T-helper 1 cell treated with Interleukin-12 subunit alpha and Interleukin-12 subunit beta and Interleukin-4 antibody, amounts not matched to agents 30 ng/mL and 1 ng/mL, for 36 hours (primary cell): ENCODE data around the gene SSRP1. TPM values are rescaled to one million over a fixed set of nuclear protein-coding genes. Genes with fewer than 3 reads are reported as not detected.

Experiments
- intact Hi-C: fragments of 100-400 bp; cut with micrococcal nuclease; formaldehyde crosslinking; loops from one replicate; pipeline ENCODE4 v1.15.1; 2024
- total RNA-seq: library from RNA; stranded (reverse); gene quantifications from 2 replicates; pipeline ENCODE4 v1.2.3, GENCODE V29; 2022

The SSRP1 gene
- total RNA-seq, 1 donor from 2014 or later: 152 TPM

DNA sequence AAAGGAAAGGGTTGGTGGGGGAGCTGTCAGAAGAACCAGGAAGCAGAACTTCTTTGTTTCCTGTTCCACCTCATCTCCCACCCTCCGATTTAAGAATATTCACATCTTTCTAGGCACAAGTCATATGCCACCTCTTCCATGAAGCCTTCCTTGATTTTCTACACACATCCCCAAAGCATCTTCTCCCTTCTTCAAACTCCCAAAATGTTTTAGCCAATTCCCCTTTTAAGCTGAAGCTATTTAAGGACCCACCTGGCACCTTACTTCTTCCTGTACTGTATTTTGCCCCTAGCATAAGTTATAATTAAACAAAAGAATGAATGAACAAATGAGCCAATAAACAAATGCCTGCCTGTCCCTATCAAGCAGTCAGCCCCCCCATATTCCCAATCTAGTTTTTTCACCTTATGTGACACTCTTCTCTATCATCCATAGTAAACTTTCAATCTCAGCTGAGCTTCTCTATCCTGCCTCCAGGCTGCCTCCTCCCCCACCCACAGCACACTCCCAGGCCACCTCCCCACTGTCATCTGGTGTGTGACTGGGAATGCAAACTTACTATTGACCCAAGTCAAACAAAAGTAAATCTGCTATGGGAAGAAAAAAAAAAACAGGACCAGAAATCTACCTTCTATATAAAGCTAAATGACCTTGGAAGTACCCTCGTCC lies 14.8 kb downstream of the SSRP1 start:
- intact Hi-C loops: loop anchor here (10.0 kb wide), 1 partner anchor 1204 kb away; no protein-coding TSS in a partner anchor

DNA sequence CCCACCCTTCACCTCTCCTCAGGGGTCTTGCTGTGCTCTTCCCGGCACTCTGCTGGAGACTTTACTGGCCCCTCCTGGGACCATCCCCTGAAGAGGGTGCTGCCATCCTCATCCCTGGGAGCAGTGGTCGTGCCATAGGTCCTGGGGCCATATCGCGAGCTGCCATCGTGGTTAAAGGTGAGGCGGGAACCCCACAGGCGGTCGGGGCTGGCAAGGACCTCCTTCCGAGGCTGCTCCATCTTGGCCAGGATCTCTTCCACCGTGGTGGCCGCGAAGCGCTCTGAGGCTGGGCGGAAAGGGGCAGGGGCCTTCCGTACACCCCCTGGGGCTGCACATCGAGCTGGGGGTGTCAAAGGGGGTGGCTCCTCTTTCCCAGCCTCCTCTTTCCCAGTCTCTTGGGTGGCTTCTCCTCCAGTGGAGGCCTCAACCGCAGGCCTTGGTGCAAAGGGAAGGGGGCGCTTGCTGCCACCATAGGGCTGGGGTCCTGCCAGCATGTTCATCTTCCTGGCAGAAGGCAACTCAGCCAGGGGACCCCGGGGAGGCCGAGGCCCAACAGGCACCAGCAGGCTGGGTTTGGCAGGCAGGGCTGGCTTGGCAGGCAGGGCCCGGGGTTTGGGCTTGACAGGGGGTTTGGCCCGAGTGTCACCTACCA lies 15.5 kb downstream of the SSRP1 start:
- intact Hi-C loops: loop anchor here (10.0 kb wide), 1 partner anchor 1205 kb away; no protein-coding TSS in a partner anchor

DNA sequence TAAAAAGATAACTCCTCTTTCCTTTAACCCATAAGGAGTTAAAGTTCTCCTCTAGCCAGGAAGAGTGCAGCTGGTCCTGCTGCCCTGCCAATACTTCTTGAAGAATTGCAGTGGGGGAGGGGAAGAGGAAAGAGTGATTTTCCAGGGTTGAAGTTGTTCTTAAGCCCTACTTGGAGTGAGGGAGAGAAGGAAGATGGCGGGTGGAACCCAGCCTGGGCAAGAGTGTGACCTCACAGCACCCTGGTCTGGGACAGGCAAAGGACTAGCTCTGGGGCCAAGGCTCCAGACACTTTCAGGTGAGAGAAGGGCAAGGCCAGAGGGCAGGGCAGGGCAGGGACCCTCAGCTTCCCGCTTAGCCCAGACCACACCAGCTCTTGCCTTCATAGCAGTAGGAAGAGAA lies 17.5 kb downstream of the SSRP1 start:
- intact Hi-C loops: no loop called here

DNA sequence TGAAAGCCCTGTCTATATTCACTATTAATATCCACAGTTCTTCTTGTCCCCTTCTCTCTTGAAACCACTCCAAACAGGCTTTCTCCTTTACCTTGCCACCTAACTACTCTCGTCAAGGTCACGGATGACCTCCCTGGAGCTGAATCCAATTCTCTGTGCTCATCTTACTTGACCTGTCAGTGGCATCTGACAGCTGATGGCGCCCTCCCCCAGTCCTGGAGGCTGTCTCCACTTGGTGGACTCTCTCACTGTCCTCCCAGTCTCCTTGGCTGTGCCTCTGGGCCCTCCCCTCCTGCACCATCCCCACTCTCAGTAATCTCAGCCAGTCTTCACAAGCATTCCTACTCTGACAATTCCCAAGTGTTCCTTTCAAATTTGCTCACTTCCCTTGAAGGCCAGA lies 19.7 kb downstream of the SSRP1 start:
- intact Hi-C loops: no loop called here

DNA sequence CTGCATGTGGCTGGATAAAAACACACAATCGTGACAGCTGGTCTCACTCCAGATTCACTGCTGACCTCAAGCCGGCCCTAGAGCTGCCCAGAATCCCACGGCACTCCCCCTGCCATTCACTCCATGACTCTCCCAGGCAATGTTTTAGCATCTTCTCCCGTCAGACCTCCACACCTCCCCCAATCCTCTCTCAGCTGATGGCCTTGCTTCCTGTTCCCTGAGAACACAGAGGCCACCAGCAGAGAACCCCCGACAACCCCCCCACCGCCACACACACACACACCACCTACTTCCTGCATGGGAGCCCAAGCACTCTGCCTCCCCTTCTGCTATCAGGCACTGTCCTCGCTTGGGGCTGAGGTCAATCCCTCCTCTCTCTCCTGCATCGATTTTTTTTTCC lies 20.2 kb downstream of the SSRP1 start:
- intact Hi-C loops: no loop called here

DNA sequence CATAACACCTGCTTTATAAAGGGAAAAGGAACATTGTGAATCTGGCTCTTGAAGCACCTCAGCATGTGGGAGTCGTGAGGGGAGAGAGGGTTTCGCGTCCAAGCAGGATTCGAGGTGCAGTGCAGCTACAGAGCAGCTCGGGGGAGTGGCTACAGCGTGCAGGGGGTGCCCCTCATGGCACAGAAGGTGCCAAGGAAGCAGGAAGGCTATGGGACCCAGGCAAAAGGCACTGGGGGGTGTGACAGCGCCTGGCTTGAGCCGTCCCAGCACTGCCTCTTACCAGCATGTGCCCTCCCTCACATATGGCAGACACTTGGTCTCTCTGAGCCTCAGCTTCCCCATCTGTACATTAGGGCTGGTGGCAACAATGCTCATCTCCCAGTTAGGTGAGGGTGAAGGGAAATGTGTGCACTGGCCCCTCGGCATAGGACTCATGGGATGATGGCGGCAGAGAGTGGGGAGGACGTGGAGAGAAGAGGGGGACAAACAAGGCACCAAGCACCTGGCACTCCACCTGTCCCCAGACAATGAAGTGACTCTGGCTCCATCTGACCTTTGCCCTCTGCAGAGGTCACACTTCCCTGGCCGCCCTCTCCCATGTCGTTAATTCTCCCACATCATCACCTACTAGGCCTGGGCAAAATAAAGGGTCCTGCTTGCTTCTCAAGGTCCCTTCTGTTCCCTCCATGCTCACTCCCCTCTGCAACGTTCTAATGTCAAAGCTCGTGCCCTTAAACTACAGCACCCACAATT lies 21.3 kb downstream of the SSRP1 start:
- intact Hi-C loops: no loop called here

DNA sequence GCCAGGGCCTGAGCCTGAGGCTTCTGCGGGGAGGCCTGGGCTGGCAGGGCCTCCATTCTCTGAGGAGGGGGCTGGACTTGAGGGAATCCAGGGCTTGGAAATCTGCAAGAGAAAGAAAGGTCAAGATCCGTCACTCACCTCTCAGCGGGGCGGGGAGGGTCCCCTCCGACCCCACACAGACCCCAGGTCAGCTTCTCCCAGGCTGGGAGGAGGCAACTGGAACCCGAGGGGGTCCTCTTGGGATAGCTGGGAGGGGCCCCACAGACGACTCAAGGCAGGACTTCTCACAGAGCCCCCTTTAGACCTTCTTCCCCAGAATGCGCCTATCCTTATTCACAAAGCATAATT lies 21.9 kb downstream of the SSRP1 start:
- intact Hi-C loops: no loop called here

DNA sequence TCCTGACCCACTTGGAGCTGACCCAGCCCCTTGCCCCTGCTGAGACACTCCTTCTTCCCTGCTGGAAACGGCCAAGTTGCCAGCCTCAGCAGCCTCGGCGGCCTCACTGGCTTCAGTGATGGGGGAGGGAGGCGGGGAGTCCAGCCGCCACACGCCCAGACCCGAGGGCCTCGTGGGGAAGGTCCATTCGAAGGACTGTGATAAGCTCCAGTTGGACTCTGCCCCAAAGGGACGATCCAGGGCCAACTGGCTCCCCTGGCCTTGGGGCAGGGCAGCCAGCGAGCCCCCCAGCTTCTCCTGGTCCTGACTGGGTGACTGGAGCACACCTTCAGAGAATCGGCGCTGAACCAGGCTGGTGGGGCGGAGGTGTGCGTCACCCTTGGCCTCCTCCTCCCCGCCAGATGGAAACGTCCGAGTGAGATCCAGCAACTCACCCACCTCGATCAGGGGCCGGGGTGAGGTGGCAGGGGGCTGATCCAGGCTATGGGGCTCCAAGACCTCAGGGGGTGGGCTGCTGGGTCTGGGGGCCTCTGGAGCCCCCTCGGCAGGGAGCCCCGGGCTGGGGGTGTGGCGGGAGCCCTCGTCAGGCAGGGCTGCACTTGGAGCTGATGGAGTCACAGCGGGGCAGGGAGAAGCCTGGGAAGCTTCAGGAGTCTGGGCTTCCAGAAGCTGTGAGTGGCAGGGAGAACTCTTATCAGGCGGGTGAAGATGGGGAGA lies 22.5 kb downstream of the SSRP1 start:
- intact Hi-C loops: no loop called here

DNA sequence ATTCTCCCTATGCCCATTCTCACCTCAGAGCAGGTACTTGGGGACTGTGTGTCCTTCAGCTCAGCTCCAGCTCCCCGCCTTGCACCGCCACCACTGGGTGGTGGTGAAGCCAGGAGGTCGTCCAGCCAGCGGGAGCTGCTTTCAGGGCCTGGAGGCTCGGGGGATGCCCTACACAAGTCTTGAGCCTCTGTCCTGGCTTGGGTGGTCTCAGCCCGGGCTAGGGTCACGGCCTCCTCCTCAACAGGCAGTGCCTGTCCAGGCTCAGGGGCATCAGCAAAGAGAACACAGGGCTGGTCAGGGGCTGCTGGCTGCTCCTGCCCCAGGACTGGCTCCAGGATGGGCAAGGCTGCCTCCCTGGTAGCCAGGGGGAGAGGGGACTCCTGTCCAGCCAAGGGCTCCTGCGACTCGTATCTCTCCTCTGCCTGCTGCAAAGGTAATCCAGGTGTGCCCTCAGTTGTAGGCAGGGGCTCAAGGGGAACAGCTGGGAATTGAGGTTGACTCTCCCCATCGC lies 23.1 kb downstream of the SSRP1 start:
- intact Hi-C loops: no loop called here

DNA sequence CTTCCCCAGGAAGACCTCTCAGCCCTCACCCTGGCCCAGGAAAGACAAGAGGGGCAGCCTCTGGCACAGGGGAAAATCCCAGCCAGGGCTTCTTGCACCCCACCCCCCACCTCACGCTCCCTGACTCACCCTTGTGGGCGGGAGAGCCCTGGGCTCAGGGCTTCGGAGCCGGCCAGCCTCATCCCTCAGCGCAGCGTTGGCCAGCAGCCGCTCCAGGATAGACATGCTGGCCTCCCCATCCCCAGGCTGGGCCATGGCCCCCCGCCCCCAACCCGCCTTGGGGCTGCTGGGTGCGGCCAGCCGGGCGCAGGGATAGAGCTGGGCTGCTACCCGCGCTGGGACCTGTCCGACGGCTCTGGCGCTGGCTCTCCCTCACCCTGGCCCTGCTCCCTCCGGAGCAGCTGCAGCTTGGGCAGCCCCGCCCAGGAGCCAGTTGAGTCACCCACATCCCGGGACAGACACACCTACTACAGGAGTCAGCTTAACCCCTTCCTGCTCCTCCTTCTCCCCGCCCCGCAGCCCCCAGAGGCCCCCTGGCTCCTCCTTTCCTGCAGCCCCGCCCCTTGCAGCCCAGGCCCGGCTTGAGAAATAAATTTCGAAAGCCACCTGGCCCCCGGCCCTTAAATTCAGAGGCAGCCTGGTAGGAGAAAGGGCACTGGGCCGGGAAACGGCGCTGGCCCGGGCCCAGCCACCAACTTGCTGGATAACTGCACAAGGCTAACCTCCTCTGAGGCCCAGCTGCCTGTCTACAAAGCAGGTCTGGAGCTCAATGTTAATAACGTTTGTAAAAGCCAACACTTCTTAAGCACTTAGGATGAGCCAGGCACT lies 24.4 kb downstream of the SSRP1 start:
- intact Hi-C loops: loop anchor here (1.0 kb wide), 1 partner anchor 14 kb away; no protein-coding TSS in a partner anchor

DNA sequence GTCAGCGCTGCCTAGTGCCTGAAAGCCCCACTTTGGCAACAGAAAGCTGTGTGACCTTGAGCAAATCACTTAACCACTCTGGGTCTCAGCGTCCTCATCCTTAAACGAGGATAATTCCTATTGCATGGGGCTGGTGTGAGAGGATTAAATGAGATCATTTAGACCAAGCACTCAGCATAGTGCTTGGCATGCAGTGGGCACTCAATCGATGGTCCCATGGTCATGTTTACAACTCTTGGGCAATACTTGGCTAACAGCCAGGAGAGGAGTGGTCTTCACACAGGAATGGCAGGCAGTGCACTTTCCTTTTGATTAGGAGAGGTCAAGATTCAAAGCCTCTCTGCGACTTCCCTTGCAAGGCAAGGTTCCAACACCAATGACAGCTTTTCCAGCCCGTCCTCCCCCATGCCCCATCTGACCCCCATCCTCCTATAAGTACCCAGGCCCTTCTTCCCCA lies 25.0 kb downstream of the SSRP1 start:
- intact Hi-C loops: loop anchor here (1.0 kb wide), 1 partner anchor 15 kb away; no protein-coding TSS in a partner anchor

DNA sequence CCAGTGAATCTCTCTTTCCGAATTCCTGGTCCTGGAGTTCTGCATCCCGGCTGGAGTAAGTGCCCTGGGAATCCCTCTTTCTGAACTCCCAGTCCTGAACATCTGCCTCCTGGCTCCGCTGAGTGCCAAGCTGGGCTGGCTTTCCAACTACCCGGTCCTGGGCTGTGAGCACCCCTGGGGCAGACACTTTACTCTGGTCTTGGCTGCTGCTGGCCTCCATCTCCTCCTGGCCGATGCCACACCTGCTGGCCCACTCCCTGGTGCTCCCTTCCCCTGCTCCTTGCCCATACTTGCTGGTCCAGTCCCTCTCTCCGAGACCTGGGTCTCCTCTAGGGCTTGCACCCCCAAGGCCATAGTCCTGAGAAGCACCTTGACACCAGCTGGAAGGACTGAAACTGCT lies 25.6 kb downstream of the SSRP1 start:
- intact Hi-C loops: no loop called here

DNA sequence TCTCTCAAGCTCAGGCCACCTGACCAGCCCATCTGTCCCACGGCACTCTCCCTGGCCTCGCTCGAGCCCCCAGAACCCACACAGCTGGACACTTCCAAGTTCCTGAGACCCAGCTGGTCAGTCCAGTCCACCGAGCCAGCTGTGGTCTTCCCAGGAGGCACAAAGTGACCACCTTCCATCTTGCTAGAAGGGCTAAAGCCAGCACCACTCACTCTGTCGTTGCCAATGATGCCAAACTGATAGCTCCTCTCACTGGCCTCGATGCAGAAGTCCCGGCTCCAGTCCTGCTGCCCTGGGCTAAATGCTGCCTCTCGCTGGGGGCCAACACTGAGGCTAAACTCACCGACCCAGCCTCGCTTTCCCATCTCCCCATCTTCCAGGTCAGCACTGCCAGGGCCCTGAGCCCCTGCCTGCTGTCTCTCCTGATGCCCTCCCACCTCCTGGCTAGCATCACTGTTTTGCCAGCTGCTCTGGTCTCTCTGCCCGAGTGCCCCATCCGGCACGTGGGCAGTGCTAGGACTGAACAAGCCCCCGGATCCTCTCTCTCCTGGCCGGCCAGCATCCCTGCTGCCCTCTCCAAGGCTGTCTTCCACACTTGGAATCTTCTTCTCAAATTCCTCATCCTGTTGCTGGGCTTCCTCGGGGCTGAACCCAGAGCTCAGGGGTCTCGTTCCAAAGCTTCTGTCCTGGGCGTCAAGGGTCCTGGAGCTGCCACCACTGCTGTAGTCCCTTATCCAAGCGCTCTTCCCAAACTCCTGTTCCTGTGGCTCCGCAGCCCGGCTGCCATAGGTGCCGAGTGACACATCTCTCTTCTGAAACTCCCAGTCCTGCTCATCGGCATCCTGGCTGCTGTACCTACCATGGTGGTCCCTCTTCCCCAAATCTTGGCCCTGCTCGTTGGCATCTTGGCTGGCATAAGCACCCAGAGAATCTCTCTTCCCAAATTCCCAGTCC lies 26.3 kb downstream of the SSRP1 start:
- intact Hi-C loops: no loop called here

DNA sequence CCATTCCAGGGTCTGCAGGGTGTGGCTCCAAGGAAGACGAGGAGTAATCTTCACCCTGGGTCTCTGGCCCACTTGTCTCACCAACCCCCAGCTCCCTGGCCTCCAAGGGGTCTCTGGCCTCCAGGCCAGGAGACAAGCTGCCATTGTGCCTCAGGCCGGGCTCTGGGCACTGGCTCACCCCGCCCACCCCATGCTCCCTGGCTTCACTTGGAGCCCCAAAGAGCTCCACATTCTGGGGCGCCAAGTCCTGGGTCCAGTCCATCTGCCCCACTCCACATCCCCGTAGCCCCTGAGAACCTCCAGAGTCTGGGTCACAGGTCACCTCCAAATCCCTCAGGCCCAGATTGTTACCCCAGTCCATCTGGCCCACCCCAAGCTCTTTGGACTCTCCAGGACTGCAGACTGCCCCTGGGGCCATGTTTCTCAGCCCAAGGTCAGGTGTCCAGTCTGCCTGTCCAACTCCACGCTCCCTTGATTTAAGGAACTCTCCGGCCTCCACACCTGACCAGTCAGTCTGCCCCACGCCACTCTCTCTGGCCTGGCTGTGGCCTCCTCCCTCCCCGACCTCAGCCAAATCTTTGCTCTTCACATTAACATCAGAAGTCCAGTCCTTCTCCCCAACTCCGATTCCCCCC lies 27.1 kb downstream of the SSRP1 start:
- intact Hi-C loops: no loop called here

DNA sequence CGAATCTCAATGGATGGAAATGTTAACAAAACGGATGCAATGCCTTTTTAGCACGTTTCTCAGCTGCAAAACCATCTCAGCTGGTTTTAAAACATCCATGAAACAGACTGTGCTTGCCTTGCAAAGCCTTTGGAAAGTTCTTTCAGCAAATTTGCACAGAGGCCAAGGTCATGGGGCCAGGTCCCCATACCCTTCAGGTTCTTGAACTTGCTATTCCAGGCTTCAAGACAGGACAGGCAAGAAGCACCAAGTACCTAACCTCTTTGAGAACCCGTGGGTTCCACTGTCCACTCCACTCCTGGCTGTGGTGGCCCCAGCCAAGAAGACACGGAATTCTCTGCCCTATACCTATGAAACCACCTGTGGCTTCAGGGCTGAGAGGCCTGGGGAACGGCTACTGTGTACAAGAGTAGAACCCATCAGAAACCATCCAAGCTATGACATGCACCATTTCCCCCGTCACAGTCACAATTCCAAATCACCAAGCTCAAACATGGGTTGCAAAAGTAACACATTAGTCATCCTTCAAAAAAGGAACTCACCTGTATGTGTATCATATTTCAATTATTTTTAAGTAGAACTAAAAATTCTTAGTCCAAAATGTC lies 27.9 kb downstream of the SSRP1 start:
- intact Hi-C loops: no loop called here

DNA sequence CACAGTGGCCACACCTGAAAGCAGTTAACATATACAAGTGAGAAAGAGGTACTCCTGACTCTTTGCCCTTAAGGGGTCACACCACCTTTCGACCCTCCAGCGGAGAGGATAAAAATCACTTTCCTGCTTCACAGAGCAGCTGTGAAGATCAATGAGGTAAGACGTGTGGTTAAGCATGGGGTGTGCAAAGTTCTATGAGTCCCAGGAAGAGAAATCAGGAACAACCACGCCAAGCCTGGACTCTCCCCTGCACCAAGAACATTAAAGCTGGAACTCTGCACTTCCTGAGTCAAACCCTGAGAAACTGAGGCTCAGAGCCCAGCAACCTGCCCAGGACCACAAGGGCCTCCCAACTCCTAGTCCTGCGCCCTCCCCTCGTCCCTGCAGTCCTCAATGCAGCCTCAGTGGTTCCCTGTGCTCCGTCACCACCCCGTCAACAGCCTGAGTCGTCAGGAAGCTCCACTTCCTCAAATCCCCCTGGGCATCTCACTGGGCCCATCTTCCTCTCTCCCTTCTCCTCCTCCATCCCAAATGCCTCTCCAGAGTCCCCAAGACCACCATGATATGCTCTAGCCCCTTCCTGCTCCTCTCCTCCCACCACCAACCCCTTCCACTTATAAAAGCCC lies 28.6 kb downstream of the SSRP1 start:
- intact Hi-C loops: no loop called here

DNA sequence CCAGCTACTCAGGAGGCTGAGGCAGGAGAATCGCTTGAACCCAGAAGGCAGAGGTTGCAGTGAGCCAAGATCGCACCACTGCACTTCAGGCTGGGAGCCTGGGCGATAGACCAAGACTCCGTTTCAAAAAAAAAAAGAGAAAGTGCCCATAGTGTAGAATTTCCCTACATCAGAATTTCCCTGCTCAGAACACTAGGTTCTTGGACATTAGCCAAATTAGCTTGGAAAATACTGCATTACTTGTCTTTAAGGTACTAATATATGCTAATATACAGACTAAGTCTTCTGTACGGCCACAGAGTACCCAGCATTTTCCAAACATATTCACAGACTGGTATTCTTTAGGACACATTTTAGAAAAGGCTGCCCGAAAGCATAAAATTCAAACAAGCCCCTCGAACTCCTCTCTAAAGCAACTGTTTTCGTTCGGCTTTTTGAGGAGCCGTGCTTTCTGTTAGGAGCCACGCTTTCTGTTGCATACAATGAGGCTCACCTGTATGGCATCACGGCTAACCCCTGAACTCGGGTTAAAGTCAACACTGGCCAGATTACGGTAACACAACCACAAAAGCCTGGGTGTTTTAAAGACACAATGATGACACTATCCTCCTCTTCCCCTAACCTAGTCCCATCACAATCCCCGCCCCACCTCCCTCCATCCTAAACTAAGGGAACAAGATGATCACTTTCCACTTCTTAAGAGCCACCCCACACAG lies 29.4 kb downstream of the SSRP1 start:
- intact Hi-C loops: no loop called here
